Measurements from ENCODE around the gene ESM1. TPM values are rescaled to one million over a fixed set of nuclear protein-coding genes. Genes with fewer than 3 reads are reported as not detected.

The ESM1 gene
- total RNA-seq, 1 donor from 2014 or later, result not detected

GRCh38 chr5:54956922-54957321, 28.5 kb downstream of the ESM1 start:
- TF ChIP-seq EZH2phosphoT487 (IDR thresholded peaks at IDR 0.05) (no peak), EZH2 (IDR thresholded peaks at IDR 0.05) (no peak)
- TF ChIP-seq, protein P1, sequence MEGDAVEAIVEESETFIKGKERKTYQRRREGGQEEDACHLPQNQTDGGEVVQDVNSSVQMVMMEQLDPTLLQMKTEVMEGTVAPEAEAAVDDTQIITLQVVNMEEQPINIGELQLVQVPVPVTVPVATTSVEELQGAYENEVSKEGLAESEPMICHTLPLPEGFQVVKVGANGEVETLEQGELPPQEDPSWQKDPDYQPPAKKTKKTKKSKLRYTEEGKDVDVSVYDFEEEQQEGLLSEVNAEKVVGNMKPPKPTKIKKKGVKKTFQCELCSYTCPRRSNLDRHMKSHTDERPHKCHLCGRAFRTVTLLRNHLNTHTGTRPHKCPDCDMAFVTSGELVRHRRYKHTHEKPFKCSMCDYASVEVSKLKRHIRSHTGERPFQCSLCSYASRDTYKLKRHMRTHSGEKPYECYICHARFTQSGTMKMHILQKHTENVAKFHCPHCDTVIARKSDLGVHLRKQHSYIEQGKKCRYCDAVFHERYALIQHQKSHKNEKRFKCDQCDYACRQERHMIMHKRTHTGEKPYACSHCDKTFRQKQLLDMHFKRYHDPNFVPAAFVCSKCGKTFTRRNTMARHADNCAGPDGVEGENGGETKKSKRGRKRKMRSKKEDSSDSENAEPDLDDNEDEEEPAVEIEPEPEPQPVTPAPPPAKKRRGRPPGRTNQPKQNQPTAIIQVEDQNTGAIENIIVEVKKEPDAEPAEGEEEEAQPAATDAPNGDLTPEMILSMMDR (IDR thresholded peaks at IDR 0.05), result no peak
- no peaks in the 10 kb centered on the region for H4K20me1 ChIP-seq (ENCODE audit: low read depth)
- H3K36me3 ChIP-seq, result no peaks in the 10 kb centered on the region
- Mint-ChIP-seq H3K4me3 (no peak overlapping the region), H3K9me3 (peaks cover 2% of the 10 kb centered on the region), H3K36me3 (no peaks in the 10 kb centered on the region), H3K27me3 (ENCODE audit: insufficient read depth, low read depth) (no peaks in the 10 kb centered on the region), H3K27ac (no peak overlapping the region), H3K4me1 (no peaks in the 10 kb centered on the region)
- no peaks in the 10 kb centered on the region for H3K4me1 ChIP-seq
- no peaks in the 10 kb centered on the region for H3F3A ChIP-seq (ENCODE audit: low read depth)
- no peak overlapping the region for H3K4me3 ChIP-seq
- no peak overlapping the region for H3K9ac ChIP-seq
- H3K9me3 ChIP-seq (ENCODE audit: low read depth), result no peaks in the 10 kb centered on the region
- no peak overlapping the region for H3K4me2 ChIP-seq
- no peaks in the 10 kb centered on the region for H3K27me3 ChIP-seq
- no peaks in the 10 kb centered on the region for H3K79me2 ChIP-seq (ENCODE audit: low read depth)
- no peak overlapping the region for H2AFZ ChIP-seq (replicated peaks)
- no peak overlapping the region for H3K27ac ChIP-seq
- no peak for DNase-seq (ENCODE audit: low spot score)

GRCh38 chr5:54947187-54947586, 38.2 kb downstream of the ESM1 start:
- no peaks in the 10 kb centered on the region for H4K20me1 ChIP-seq (ENCODE audit: low read depth)
- no peak overlapping the region for H3K9ac ChIP-seq
- H3K27ac ChIP-seq, result no peak overlapping the region
- Mint-ChIP-seq H3K9me3 (no peaks in the 10 kb centered on the region), H3K36me3 (no peaks in the 10 kb centered on the region), H3K4me1 (peaks cover 15% of the 10 kb centered on the region), H3K4me3 (no peak overlapping the region), H3K27me3 (ENCODE audit: insufficient read depth, low read depth) (peaks cover 2% of the 10 kb centered on the region), H3K27ac (no peak overlapping the region)
- H3K9me3 ChIP-seq (ENCODE audit: low read depth), result no peaks in the 10 kb centered on the region
- H3K36me3 ChIP-seq, result no peaks in the 10 kb centered on the region
- TF ChIP-seq, protein P1 (IDR thresholded peaks at IDR 0.05), result no peak
- TF ChIP-seq EZH2phosphoT487 (IDR thresholded peaks at IDR 0.05) (no peak), EZH2 (IDR thresholded peaks at IDR 0.05) (no peak)
- H2AFZ ChIP-seq (replicated peaks), result no peak overlapping the region
- no peaks in the 10 kb centered on the region for H3K27me3 ChIP-seq
- no peak overlapping the region for H3K4me3 ChIP-seq
- no peak for DNase-seq (ENCODE audit: low spot score)
- H3K4me2 ChIP-seq, result no peak overlapping the region
- H3K4me1 ChIP-seq, result peaks cover 4% of the 10 kb centered on the region
- H3F3A ChIP-seq (ENCODE audit: low read depth), result no peaks in the 10 kb centered on the region
- H3K79me2 ChIP-seq (ENCODE audit: low read depth), result no peaks in the 10 kb centered on the region

DNA sequence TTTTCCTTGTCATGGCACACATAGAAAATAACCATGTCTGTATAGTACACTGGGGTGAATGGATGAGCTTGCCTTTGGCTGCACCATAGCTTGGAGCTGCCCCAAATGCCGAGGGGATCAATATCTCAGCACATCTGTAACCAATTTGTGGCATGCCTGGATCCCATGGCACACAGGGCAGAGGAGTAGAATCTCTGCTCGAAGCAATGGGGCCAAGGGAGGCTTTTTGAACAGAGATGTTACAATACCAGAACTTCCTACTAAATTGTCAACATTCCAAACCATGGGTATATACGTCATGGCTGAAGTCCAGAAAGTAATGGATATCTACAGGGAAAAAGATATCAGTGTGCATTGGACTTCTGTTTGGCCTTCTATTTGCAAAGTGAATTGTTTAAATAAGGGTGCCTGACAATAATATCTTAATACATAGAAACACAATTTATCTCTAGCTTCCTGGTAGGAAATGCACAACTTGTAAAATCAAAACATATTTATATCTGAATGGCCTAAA, 39.0 kb downstream of the ESM1 start:
- no peak overlapping the region for H3K4me2 ChIP-seq
- H3K27ac Mint-ChIP-seq, result no peak overlapping the region
- no peaks in the 10 kb centered on the region for H3K36me3 ChIP-seq
- no peak for DNase-seq (ENCODE audit: low spot score)
- TF ChIP-seq, protein P1 (IDR thresholded peaks at IDR 0.05), result no peak
- TF ChIP-seq EZH2phosphoT487 (IDR thresholded peaks at IDR 0.05) (no peak), EZH2 (IDR thresholded peaks at IDR 0.05) (no peak)
- no peak overlapping the region for H3K27ac ChIP-seq
- H2AFZ ChIP-seq (replicated peaks), result no peak overlapping the region
- no peaks in the 10 kb centered on the region for H3K36me3 Mint-ChIP-seq
- no peaks in the 10 kb centered on the region for H4K20me1 ChIP-seq (ENCODE audit: low read depth)
- H3K27me3 ChIP-seq, result no peaks in the 10 kb centered on the region
- no peaks in the 10 kb centered on the region for H3K9me3 Mint-ChIP-seq
- no peaks in the 10 kb centered on the region for H3K9me3 ChIP-seq (ENCODE audit: low read depth)
- H3K4me1 Mint-ChIP-seq, result peaks cover 15% of the 10 kb centered on the region
- H3K4me1 ChIP-seq, result peaks cover 6% of the 10 kb centered on the region
- H3K27me3 Mint-ChIP-seq (ENCODE audit: insufficient read depth, low read depth), result peaks cover 5% of the 10 kb centered on the region
- no peaks in the 10 kb centered on the region for H3F3A ChIP-seq (ENCODE audit: low read depth)
- no peaks in the 10 kb centered on the region for H3K79me2 ChIP-seq (ENCODE audit: low read depth)
- H3K4me3 ChIP-seq, result no peak overlapping the region
- H3K4me3 Mint-ChIP-seq, result no peak overlapping the region
- H3K9ac ChIP-seq, result no peak overlapping the region

All from neural progenitor cell (in vitro differentiated cells).